ENCODE results near the gene EEA1.

The EEA1 gene

DNA sequence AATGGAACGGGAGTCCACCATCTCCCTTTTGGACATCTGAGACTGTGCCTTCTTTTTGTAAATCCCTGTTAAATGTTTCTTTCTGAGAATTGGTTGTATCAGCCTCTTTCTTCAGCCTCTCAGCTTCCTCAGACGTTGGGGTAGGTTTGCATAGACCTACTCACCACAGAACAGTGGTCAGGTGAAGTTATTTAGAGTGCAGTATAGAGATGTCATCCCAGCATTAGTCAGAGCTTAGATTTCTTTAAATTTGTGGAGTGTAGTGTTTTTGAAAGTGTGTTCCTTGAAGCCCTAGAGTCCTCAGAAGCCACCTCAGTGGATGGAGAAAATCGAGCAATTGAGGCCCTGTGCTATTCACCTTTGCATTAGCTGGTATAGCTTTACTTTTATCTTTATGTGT lies 8.9 kb upstream of the EEA1 start:
- no peak for DNase-seq

GRCh38 chr12:92933606-92934005 lies 4.5 kb upstream of the EEA1 start:
- no peak for DNase-seq

DNA sequence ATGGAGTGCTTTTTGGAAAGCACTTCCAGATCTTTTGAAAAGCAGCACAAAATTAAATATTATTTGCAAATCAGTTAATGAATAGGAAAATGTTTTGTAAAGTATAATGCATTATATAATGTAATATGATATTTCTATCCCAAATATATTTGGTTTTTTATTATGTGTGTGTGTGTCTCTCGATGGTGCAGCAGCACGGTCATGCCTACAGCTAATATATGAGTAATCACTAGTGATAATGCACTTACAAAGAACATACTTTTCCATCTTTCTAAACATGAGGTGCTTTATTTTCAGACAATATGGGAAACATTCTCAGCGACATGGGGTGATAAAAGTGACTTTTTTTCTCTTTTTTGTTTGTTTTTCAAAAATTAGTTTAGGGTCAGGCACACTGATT lies 1.3 kb upstream of the EEA1 start:
- no peak for DNase-seq

DNA sequence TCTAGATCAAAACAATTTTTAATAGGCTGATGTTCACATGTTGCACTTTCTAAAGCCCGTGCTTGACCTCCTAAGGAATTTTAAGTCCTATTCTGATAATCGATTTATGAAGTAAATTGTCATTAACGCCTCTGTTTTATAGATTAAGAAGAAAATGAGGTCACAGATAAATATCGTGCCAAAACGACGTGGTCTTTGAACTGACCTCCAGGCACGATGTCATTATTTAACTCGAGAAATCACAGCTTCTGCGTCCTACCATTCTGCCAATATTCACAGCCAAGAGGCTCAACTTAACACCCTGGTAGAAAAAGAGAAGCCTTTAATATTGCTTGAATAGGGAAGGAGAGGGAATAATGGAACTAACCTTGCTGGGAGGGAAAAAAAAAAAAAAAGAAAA lies 888 bp upstream of the EEA1 start:
- DNase-seq = peak in 1 of 2 experiments; percentile 30

- DNase-seq = no peak
Measured at GRCh38 chr12:92928421-92928961, 604 bp downstream of the EEA1 start.

- peak; percentile 27 to 41 for DNase-seq
Measured at GRCh38 chr12:92927436-92928281, 1.4 kb downstream of the EEA1 start.

DNA sequence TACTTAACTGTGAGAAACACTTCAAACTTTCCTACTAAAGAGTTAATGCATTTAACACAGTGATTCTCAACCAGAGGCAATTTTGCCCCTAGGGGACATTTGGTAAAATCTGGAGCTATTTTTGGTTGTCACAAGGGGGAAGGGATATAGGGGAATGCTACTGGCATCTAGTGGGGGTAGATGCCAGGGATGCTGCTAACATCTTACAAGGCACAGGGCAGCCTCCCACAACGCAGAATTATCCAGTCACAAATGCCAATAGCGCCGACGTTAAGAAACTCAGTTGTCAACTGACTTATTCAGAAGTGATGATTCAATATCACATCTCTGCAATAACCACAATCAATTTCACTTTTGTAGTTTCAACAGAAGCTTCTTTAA lies 2.0 kb downstream of the EEA1 start:
- peak; percentile 10 to 12 for DNase-seq

DNA sequence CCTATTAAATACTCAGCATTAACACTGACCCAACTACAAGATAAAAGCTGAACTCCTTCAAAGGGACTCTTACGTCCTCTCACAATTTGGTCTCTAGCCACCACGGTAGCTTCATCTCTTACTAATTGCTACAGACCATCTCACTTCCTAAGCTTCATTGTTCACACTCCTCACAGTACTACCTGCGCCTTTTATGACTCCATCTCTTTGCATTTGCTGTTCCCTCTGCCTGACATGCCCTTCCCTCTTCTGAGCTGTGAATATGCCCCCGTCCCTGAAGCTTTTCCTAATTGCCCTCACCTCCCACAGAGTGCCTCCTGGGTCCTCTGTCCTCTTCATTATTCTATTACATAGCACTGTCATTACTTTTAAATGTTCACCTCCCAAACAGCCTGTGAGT lies 2.5 kb downstream of the EEA1 start:
- DNase-seq = no peak

GRCh38 chr12:92921877-92922276 lies 7.2 kb downstream of the EEA1 start:
- DNase-seq = no peak

DNA sequence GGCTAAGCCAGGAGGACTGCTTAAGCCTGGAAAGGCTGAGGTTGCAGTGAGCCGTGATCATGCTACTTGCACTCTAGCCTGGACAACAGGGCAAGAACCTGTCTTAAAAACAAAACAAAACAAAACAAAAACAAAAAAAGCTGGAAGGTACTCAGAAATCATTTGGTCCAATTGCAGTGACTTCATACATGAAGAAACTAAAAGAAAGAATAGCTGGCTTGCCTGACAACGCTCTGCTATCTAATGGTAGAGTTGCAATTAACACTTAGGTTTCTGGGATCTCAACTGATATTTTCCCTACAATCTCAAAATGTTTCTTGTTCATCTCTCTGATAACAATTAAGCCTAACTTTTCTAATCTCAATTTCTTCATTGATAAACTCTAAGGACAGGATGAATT lies 13.7 kb downstream of the EEA1 start:
- DNase-seq = no peak

- no peak for DNase-seq
Measured at GRCh38 chr12:92914170-92914569, 14.9 kb downstream of the EEA1 start.

- DNase-seq = no peak
Measured at GRCh38 chr12:92912672-92913071, 16.4 kb downstream of the EEA1 start.

DNA sequence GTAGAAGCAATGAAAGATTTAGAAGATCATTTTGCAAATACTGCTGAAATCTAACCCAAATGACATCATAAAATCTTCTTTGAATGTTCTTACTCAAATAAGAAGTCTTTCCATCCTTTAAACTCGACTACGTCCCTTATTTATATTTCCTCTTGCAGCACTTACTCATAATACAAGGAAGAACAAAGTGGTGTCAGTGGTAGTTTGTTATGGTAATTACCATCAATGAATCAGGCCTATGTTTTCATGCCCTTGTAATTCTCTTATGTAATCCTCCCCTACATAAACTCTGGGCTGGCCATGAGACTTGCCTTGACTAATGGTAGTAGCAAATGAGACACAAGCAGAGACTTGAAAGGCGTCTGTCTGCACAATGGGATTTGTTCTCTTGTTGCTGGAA lies 17.0 kb downstream of the EEA1 start:
- DNase-seq = no peak

GRCh38 chr12:92911339-92911738 lies 17.8 kb downstream of the EEA1 start:
- DNase-seq = no peak

DNA sequence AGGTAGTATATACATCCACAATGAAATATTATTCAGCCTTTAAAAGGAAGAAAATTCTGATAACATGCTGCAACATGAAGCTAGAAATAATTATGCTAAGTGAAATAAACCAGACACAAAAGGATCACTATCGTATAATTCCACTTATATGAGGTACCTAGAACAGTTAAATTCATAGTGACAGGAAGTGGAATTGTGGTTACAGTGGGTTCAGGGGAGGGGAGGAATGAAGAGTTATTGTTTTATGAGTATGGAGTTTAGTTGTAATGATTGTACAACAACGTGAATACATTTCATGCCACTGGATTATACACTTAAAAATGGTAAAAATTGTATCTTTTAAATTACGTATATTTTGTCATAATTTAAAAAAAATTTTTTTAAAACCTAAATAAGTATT lies 21.0 kb downstream of the EEA1 start:
- DNase-seq = no peak

GRCh38 chr12:92905811-92906554 lies 23.1 kb downstream of the EEA1 start:
- no peak for DNase-seq

GRCh38 chr12:92905258-92905810 lies 23.8 kb downstream of the EEA1 start:
- no peak for DNase-seq

GRCh38 chr12:92900941-92901340 lies 28.2 kb downstream of the EEA1 start:
- DNase-seq = no peak

- DNase-seq = no peak
Measured at GRCh38 chr12:92899386-92900001, 29.6 kb downstream of the EEA1 start.

GRCh38 chr12:92898755-92899154 lies 30.3 kb downstream of the EEA1 start:
- no peak for DNase-seq

DNA sequence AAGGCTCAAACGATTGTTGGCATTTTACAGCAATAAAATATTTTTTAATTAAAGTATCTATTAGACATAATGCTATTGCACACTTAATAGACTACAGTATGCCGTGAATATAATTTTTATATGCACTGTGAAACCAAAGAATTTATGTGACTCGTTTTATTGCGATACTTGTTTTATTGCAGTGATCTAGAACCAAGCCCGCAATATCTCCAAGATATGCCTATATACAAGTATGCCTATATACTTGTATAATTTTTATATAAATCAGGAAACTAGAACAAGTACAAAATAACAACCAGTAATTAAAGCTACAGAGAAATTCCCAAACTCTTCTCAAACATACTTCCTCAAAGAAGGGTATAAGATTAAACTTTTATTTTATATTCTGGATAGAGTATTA lies 31.3 kb downstream of the EEA1 start:
- DNase-seq = no peak

DNA sequence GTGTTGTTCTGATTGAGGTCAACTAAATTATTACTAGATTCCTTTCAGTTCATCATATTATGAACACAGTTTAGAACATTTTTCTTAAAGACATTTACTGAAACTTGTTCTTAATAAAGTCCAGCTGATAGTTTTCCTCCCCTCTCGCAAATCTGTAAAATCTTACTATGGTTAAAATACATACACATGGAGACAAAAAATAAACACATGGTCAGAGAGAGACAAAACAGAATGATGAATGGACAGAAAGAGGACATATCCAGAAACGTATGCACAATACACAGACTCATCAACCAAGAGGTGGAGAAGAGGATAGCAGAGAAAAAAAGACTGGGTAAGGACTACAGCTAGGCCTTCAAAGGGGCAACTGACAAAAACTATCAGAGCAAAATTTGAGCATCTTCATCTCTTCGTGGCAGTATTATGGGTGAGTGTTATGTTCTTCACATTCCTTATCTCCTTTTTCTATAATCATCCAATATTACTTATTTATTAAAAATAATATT lies 38.4 kb downstream of the EEA1 start:
- DNase-seq = no peak

DNA sequence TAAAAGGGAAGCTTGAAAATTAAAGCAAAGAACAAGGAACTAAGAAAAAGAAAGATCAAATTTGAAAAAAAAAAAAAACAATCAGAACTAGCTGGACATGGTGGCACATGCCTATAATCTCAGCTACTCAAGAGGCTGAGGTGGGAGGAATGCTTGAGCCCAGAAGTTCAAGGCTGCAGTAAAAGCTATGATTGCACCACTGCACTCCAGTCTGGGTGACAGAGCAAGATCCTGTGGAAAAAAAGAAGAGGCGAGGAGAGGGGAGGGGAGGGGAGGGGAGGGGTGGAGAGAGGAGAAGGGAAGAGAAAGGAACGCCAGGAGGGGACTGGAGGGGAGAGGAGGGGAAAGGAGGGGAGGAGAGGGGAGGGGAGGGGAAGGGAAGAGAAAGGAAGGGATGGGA lies 43.0 kb downstream of the EEA1 start:
- DNase-seq = no peak
